ENCODE measurements around the gene ACSM6.
"Not testable (repeated sequence)": the region's sequence is repeated elsewhere in the genome, so short reads cannot be mapped to it uniquely, and the experiment has no call there.

The ACSM6 gene

GRCh38 chr10:95220539-95220938 lies 26.5 kb downstream of the ACSM6 start:
- no peak for DNase-seq

- peak; percentile 59 for DNase-seq
Observed at GRCh38 chr10:95221124-95221523, 27.1 kb downstream of the ACSM6 start.

- no peak for DNase-seq
Observed at GRCh38 chr10:95225136-95225535, 31.1 kb downstream of the ACSM6 start.

GRCh38 chr10:95228934-95229723 lies 35.1 kb downstream of the ACSM6 start:
- DNase-seq, result not testable (repeated sequence)

- DNase-seq, result peak; percentile 100
Observed at GRCh38 chr10:95229724-95230627, 35.9 kb downstream of the ACSM6 start.

GRCh38 chr10:95230677-95231586 lies 36.9 kb downstream of the ACSM6 start:
- not testable (repeated sequence) for DNase-seq

GRCh38 chr10:95233377-95234034 lies 39.5 kb downstream of the ACSM6 start:
- DNase-seq, result peak; percentile 21

GRCh38 chr10:95234951-95235350 lies 40.9 kb downstream of the ACSM6 start:
- no peak for DNase-seq

GRCh38 chr10:95235676-95236067 lies 41.6 kb downstream of the ACSM6 start:
- DNase-seq, result no peak

GRCh38 chr10:95236068-95236903 lies 42.2 kb downstream of the ACSM6 start:
- peak; percentile 84 for DNase-seq

GRCh38 chr10:95237376-95238170 lies 43.5 kb downstream of the ACSM6 start:
- DNase-seq, result peak; percentile 29

GRCh38 chr10:95240096-95240495 lies 46.1 kb downstream of the ACSM6 start:
- not testable (repeated sequence) for DNase-seq

GRCh38 chr10:95240811-95241210 lies 46.8 kb downstream of the ACSM6 start:
- DNase-seq, result no peak

- DNase-seq, result no peak
Observed at GRCh38 chr10:95241533-95241932, 47.5 kb downstream of the ACSM6 start.

GRCh38 chr10:95242581-95243317 lies 48.7 kb downstream of the ACSM6 start:
- peak; percentile 48 for DNase-seq

- no peak for DNase-seq
Observed at GRCh38 chr10:95243318-95243617, 49.2 kb downstream of the ACSM6 start.

- DNase-seq, result no peak
Observed at GRCh38 chr10:95244152-95244551, 50.1 kb downstream of the ACSM6 start.

GRCh38 chr10:95245425-95246055 lies 51.5 kb downstream of the ACSM6 start:
- no peak for DNase-seq

- DNase-seq, result peak; percentile 69
Observed at GRCh38 chr10:95246582-95247051, 52.6 kb downstream of the ACSM6 start.

Data from HCEC 1CT (cell line).